G401.6 (cell line): Measurements from ENCODE around the gene GFI1B.
"Not testable (repeated sequence)": the region's sequence is repeated elsewhere in the genome, so short reads cannot be mapped to it uniquely, and the experiment has no call there.

ENCODE experiments used
- FAIRE-seq: peaks from 2 replicates; lab custom pipeline; 2012; peaks lifted over from hg19 to GRCh38; lab: Jason Lieb, UNC

The GFI1B gene

GRCh38 chr9:132978451-132979131 is at the start of gene GFI1B:
TSS of gene GFI1B (plus strand) at chr9:132978694. CDS start at chr9:132986679, 7,985 bp downstream.
- FAIRE-seq: no peak

GRCh38 chr9:132931178-132931735 is 47.2 kb upstream of the GFI1B start:
- no peak for FAIRE-seq

GRCh38 chr9:132935026-132935425 is 43.5 kb upstream of the GFI1B start:
- FAIRE-seq: no peak

GRCh38 chr9:132937463-132937901 is 41.0 kb upstream of the GFI1B start:
- FAIRE-seq: no peak

GRCh38 chr9:132939169-132939568 is 39.3 kb upstream of the GFI1B start:
- FAIRE-seq: no peak

- FAIRE-seq: no peak
These were observed 35.8 kb upstream of the GFI1B start for GRCh38 chr9:132942541-132943182.

GRCh38 chr9:132943651-132944293 is 34.7 kb upstream of the GFI1B start:
- no peak for FAIRE-seq

GRCh38 chr9:132944294-132945185 is 34.0 kb upstream of the GFI1B start, which contains the start of gene TSC1:
TSS of gene TSC1 (minus strand) at chr9:132944616. CDS start at chr9:132928872, 15,744 bp downstream.
- no peak for FAIRE-seq

- FAIRE-seq: no peak
These were observed 33.0 kb upstream of the GFI1B start for GRCh38 chr9:132945186-132946130.

GRCh38 chr9:132946211-132946610 is 32.3 kb upstream of the GFI1B start:
- no peak for FAIRE-seq

GRCh38 chr9:132946631-132947295 is 31.7 kb upstream of the GFI1B start:
- FAIRE-seq: no peak

- no peak for FAIRE-seq
These were observed 30.7 kb upstream of the GFI1B start for GRCh38 chr9:132947756-132948155.

- FAIRE-seq: no peak
These were observed 29.9 kb upstream of the GFI1B start for GRCh38 chr9:132948482-132949050.

GRCh38 chr9:132949709-132950108 is 28.8 kb upstream of the GFI1B start:
- FAIRE-seq: no peak

GRCh38 chr9:132955123-132955522 is 23.4 kb upstream of the GFI1B start:
- FAIRE-seq: no peak

- no peak for FAIRE-seq
These were observed 22.7 kb upstream of the GFI1B start for GRCh38 chr9:132955768-132956167.

GRCh38 chr9:132957805-132958204 is 20.7 kb upstream of the GFI1B start:
- no peak for FAIRE-seq

- no peak for FAIRE-seq
These were observed 17.5 kb upstream of the GFI1B start for GRCh38 chr9:132961002-132961401.

- no peak for FAIRE-seq
These were observed 13.0 kb upstream of the GFI1B start for GRCh38 chr9:132965478-132965877.

GRCh38 chr9:132967908-132968307 is 10.6 kb upstream of the GFI1B start:
- not testable (repeated sequence) for FAIRE-seq
